Astrocyte of the hippocampus (primary cell): ENCODE results near the gene FAIM.
A peak's percentile ranks its signal among the peaks of the same experiment; 100 is the strongest.
"Not testable (repeated sequence)": the region's sequence is repeated elsewhere in the genome, so short reads cannot be mapped to it uniquely, and the experiment has no call there.

Source experiments
- DNase-seq: peaks from one replicate; pipeline ENCODE4 v3.0.0; 2011; ENCODE audit warnings: low read depth, low spot score

Gene FAIM

GRCh38 chr3:138600100-138600745 is 8.3 kb upstream of the FAIM start:
- DNase-seq: peak; percentile 75

DNA sequence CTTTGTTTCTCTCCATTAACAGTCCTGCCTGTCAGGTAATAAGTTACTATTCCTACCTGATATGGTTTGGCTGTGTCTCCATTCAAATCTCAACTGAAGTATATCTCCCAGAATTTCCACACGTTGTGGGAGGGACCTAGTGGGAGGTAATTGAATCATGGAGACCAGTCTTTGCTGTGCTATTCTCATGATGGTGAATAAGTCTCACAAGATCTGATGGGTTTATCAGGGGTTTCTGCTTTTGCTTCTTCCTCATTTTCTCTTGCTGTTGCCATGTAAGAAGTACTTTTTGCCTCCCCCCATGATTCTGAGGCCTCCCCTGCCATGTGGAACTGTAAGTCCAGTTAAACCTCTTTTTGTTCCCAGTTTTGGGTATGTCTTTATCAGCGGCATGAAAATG is 6.9 kb upstream of the FAIM start:
- DNase-seq: not testable (repeated sequence)

DNA sequence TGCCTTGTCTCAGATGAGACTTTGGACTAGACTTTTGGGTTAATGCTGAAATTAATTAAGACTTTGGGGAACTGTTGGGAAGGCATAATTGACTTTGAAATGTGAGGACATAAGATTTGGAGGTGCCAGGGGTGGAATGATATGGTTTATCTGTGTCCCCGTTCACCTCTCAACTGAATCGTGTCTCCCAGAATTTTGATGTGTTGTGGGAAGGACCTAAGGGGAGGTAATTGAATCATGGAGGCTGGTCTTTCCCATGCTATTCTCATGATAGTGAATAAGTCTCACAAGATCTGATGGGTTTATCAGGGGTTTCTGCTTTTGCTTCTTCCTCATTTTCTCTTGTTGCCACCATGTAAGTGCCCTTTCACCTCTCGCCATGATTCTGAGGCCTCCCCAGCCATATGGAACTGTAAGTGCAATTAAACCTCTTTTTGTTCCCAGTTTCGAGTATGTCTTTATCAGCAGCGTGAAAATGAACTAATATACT is 4.4 kb upstream of the FAIM start:
- DNase-seq: not testable (repeated sequence)

GRCh38 chr3:138609898-138610266 is 1.3 kb downstream of the FAIM start:
- no peak for DNase-seq

DNA sequence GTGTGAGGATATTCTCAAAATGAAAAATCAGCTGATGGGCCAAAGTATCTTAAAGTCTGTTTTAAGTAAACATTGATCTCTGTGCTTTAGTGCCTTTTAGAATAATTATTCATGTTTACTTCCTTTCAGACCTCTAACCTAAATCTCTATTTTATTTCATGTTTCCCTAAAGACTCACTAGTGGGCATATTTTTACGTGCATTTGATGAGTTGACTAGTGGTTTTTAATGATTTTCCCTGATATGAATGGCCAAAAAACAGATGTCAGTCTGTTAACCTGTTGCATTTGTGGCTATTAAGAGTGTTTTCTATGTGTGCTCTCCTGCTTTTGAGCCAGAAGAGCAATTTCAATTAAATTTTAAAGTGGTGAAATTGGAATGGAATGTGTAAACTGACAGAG is 6.9 kb downstream of the FAIM start:
- DNase-seq: no peak

DNA sequence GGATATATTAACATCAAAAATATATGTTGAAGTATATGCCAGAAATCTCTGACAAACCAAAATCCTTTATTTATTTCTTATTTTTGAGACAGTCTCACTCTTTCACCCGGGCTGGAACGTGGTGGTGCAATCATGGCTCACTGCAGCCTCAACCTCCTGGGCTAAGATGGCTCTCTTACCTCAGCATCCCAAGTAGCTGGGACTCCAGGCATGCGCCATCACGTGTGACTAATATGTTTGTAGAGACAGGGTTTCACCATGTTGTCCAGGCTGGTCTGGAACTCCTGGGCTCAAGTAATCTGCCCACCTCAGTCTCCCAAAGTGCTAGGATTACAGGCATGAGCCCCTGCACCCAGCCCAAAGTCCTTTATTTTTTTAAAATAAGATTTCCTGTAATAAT is 11.9 kb downstream of the FAIM start:
- DNase-seq: no peak

GRCh38 chr3:138624518-138624917 is 15.9 kb downstream of the FAIM start:
- DNase-seq: no peak

DNA sequence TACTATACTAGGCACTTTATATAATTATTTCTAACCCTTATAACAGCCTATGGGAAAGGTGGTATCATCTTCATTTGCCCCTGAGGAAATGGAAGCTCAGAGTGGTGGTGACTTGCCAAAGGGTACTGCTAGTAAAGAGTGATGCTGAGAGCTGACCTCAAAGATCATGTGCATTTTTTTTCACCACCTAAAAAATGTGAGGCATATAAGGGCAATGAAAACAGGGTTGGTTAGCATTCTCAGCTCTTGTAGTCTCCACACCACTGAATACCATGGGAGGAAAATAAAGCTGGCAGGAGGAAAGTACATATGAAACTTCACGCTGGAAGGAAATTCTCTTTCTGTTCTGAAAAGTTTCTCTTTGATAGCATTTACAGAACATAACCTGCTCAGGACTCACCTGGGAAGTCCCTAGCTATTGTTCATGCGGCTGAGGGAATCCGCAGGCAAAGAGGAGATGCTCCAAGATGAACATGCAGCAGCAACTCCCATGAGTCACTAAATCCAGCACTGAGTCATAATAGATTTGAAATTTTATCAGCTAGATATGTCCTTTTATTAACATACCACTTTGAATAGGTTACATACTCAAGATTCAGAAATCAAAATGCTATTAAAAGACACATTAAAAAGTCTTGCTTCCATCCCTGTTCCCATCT is 17.3 kb downstream of the FAIM start:
- peak; percentile 26 for DNase-seq

DNA sequence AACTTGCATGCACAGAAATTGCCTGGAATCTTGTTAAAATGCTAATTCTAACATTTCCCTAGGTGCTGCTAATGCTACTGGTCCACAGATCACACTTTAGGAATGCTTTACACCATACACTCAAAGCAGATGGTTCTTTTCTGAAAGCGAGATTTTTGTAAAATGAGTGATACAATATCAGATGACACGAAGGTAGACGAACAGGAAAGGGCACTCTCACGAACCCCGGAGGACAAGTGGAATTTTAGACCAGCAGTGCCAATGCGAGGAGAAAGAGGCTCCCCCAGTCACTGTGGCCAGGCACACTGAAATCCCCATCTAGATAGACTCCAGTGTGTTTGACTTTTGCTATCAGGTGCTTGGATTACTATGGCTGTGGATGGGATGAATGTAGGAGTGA is 21.0 kb downstream of the FAIM start:
- DNase-seq: no peak

GRCh38 chr3:138638641-138639040 is 30.1 kb downstream of the FAIM start:
- DNase-seq: no peak

GRCh38 chr3:138640537-138640936 is 32.0 kb downstream of the FAIM start:
- no peak for DNase-seq

GRCh38 chr3:138642226-138642926 is 33.8 kb downstream of the FAIM start:
- no peak for DNase-seq

- DNase-seq: no peak
Measured at GRCh38 chr3:138642927-138643253, 34.3 kb downstream of the FAIM start.

DNA sequence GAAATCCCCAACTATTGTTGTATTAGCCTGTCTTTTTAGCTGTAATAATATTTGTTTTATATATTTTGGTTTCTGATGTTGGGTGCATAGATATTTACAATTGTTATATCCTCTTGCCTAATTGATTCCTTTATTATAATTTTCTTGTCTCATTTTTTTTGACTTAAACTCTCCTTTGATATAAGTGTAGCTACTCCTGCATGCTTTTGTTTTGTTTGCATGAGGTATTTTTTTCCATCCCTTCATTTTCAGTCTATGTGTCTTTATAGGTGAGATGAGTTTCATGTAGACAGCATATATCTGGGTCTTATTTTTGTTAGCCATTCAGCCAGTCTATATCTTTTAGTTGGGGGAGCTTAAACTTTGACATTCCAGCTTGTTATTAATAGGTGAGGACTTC is 37.4 kb downstream of the FAIM start:
- no peak for DNase-seq

- no peak for DNase-seq
Measured at GRCh38 chr3:138646513-138646912, 37.9 kb downstream of the FAIM start.

- no peak for DNase-seq
Measured at GRCh38 chr3:138649134-138649533, 40.6 kb downstream of the FAIM start.

DNA sequence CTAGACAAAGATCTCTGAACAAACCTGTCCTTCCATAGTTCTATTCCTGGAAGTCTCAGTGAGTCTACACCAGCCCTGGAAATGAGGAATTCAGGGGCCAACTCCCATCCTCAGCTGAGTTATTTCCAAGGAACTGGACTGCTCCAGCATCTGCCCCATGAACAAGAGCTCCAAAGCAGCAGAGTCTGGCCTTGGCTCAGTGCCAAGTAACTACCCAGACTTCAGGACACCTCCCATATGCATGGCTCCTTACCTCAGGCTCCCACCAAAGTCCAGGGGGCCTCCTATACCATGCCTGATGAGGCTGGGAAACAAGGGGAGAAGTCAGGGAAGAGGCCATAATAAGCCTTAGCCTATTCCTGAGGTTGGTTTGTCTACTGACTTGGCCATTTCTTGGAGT is 45.0 kb downstream of the FAIM start:
- DNase-seq: no peak

DNA sequence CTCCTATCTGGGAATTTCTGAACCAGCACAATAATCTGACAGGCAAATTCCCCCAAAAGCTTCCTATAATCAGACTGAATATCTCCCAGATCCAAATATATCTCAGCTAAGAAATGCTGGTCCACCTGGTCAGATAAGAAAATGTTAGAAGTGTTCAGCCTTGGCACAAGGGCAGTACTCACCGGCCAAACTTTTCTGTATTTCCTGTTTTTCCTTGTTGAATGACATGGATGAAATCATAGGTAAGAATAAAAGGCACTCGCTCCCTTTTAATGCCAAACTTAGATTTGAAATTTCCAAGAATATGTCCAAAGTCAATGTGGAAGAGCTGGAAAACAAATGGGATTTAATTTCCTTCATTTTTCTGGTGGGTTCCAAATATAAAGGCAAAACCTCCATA is 48.9 kb downstream of the FAIM start:
- no peak for DNase-seq

- DNase-seq: no peak
Measured at GRCh38 chr3:138668107-138668506, 59.5 kb downstream of the FAIM start.

GRCh38 chr3:138670407-138670806 is 61.8 kb downstream of the FAIM start:
- no peak for DNase-seq

DNA sequence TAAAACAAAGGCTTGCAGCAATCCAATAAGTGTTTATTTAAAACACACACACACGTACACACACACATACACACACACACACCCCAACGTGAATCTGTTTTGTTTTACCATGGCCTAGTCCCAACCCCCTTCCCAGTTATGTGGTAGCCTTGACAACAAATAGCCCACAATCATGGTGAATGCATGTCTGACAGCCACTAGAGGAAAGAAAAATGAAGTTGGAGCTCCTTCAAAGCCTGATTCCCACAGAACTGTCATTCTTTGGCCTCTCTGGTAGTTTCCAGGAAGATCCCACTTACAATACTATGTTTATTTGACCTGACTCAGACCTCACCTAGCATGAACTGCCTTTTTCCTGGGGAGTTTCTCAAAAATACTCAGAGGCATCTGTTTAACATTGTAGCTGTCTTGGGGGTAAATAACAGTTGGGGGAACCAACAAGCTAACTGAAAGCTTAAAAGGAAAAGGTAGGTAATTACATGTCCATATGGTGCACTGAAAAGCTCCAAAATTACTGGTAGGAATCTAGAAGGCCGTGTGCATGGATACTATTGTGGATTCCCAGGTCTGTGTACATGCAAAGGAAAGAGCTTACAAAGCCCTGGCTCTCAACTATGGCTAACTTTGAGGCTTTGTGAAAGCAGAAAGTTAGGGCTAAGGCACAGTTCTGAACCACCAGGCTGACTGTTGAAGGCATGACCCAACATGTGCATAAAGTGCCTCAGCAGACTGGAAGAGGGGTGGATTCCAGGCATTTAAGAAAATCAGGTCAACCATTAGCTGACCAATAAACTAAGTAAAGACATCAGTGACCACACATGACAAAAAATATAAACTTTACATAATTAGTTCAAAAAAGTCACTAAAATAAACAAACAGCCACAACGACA is 65.3 kb downstream of the FAIM start:
- peak; percentile 84 for DNase-seq

GRCh38 chr3:138675393-138675792 is 66.8 kb downstream of the FAIM start:
- peak; percentile 13 for DNase-seq
